GM23338 (cell line): ENCODE data around the gene UNKL. TPM values are rescaled to one million over a fixed set of nuclear protein-coding genes. Genes with fewer than 3 reads are reported as not detected.

ENCODE experiments used
- ATAC-seq: fragments of 200-7000 bp; cut with Tn5 transposase; 3 replicates; pipeline ENCODE4 v1.9.1; 2020
- DNase-seq: peaks from one replicate; pipeline ENCODE4 v3.0.0-alpha.2; 2015; ENCODE audit warnings: low spot score
- H2AFZ ChIP-seq: fragments of 200-600 bp; sonication (generic); 2 replicates; pipeline ENCODE4 v1.8.0; 2016; ENCODE audit warnings: antibody characterized with exemption, mild to moderate bottlenecking, moderate library complexity
- H3F3A ChIP-seq: fragments of 200-600 bp; sonication (generic); replicated peaks from 2 replicates; pipeline ENCODE4 v1.8.0; 2017; ENCODE audit warnings: antibody characterized with exemption, mixed run types, low read depth
- H3K27ac ChIP-seq: fragments of 200-600 bp; sonication (generic); 2 replicates; pipeline ENCODE4 v1.6.1; 2016; ENCODE audit warnings: low read depth
- H3K27me3 ChIP-seq: fragments of 200-600 bp; sonication (generic); 2 replicates; pipeline ENCODE4 v1.8.0; 2016; ENCODE audit warnings: mild to moderate bottlenecking, mixed run types, moderate library complexity; ENCODE audit not compliant: insufficient read depth
- H3K36me3 ChIP-seq: fragments of 200-600 bp; sonication (generic); 2 replicates; pipeline ENCODE4 v1.8.0; 2016; ENCODE audit warnings: mild to moderate bottlenecking; ENCODE audit not compliant: insufficient read depth
- H3K4me1 ChIP-seq: fragments of 200-600 bp; sonication (generic); 2 replicates; pipeline ENCODE4 v1.8.0; 2016; ENCODE audit warnings: mild to moderate bottlenecking, moderate library complexity; ENCODE audit not compliant: insufficient read depth
- H3K4me2 ChIP-seq: fragments of 200-600 bp; sonication (generic); 2 replicates; pipeline ENCODE4 v1.7.1; 2017; ENCODE audit warnings: mixed run types
- H3K4me3 ChIP-seq: fragments of 200-600 bp; sonication (generic); 2 replicates; pipeline ENCODE4 v1.6.1; 2016; ENCODE audit warnings: mixed run types
- H3K79me2 ChIP-seq: fragments of 200-600 bp; sonication (generic); replicated peaks from 2 replicates; pipeline ENCODE4 v1.8.0; 2017; ENCODE audit warnings: mild to moderate bottlenecking; ENCODE audit not compliant: insufficient read depth
- H3K9me2 ChIP-seq: fragments of 200-600 bp; sonication (generic); 2 replicates; pipeline ENCODE4 v1.8.0; 2017; ENCODE audit not compliant: insufficient read depth
- H4K20me1 ChIP-seq: fragments of 200-600 bp; sonication (generic); replicated peaks from 2 replicates; pipeline ENCODE4 v1.8.0; 2017; ENCODE audit warnings: mild to moderate bottlenecking; ENCODE audit not compliant: insufficient read depth
- H3K27ac Mint-ChIP-seq: 2 replicates; pipeline ENCODE4 v1.8.0; 2020; ENCODE audit warnings: inconsistent platforms, mild to moderate bottlenecking, moderate library complexity, mixed read lengths
- H3K27me3 Mint-ChIP-seq: 3 replicates; pipeline ENCODE4 v1.8.0; 2022; ENCODE audit warnings: low read depth, mild to moderate bottlenecking, moderate library complexity, mixed read lengths, inconsistent platforms; ENCODE audit not compliant: insufficient read depth, poor library complexity
- H3K36me3 Mint-ChIP-seq: 3 replicates; pipeline ENCODE4 v1.8.0; 2021; ENCODE audit warnings: low read depth, mild to moderate bottlenecking, inconsistent platforms, moderate library complexity, mixed read lengths
- H3K4me1 Mint-ChIP-seq: 3 replicates; pipeline ENCODE4 v1.8.0; 2020; ENCODE audit warnings: mild to moderate bottlenecking, inconsistent platforms, mixed read lengths
- H3K4me3 Mint-ChIP-seq: 3 replicates; pipeline ENCODE4 v1.8.0; 2021; ENCODE audit warnings: moderate library complexity, mild to moderate bottlenecking, inconsistent platforms, mixed read lengths
- H3K9me3 Mint-ChIP-seq: 3 replicates; pipeline ENCODE4 v1.8.0; 2020; ENCODE audit warnings: moderate library complexity, mild to moderate bottlenecking, inconsistent platforms, mixed read lengths
- CTCF ChIP-seq, 2 experiments: fragments of 200-600 bp in 1 of 2; sonication (generic) in 1 of 2; conservative IDR thresholded peaks; 2 replicates each; pipeline versions ENCODE4 v1.5.1 to v1.6.1; 2016 to 2017; ENCODE audit warnings: antibody characterized with exemption in 2 of 2, low read depth in 2 of 2, mild to moderate bottlenecking in 2 of 2, moderate library complexity in 1 of 2
- ETS1 ChIP-seq: IDR thresholded peaks from 2 replicates; pipeline ENCODE4 v1.6.1; 2016; ENCODE audit warnings: antibody characterized with exemption
- EZH2 ChIP-seq: fragments of 200-600 bp; sonication (generic); IDR thresholded peaks from one replicate; pipeline ENCODE4 v1.8.0; 2017; ENCODE audit warnings: antibody characterized with exemption, mild to moderate bottlenecking, low read depth; ENCODE audit not compliant: unreplicated experiment
- JUNB ChIP-seq: IDR thresholded peaks from one replicate; pipeline ENCODE4 v1.6.1; 2016; ENCODE audit warnings: antibody characterized with exemption; ENCODE audit not compliant: unreplicated experiment
- NANOG ChIP-seq: IDR thresholded peaks from 2 replicates; pipeline ENCODE4 v1.6.1; 2016; ENCODE audit warnings: antibody characterized with exemption, borderline replicate concordance
- POLR2AphosphoS5 ChIP-seq: IDR thresholded peaks from 2 replicates; pipeline ENCODE4 v1.6.1; 2016; ENCODE audit warnings: antibody characterized with exemption, low read depth
- REST ChIP-seq: IDR thresholded peaks from one replicate; pipeline ENCODE4 v1.6.1; 2018; ENCODE audit warnings: antibody characterized with exemption; ENCODE audit not compliant: unreplicated experiment
- STAT1 ChIP-seq: IDR thresholded peaks from one replicate; pipeline ENCODE4 v1.6.1; 2016; ENCODE audit warnings: antibody characterized with exemption; ENCODE audit not compliant: unreplicated experiment
- ZNF331 ChIP-seq: fragments of 250-450 bp; sonication (Bioruptor Pico); IDR thresholded peaks from 2 replicates; pipeline ENCODE4 v1.5.0; 2020; ENCODE audit warnings: low read depth, mild to moderate bottlenecking, moderate library complexity
- polyA plus RNA-seq: library from polyadenylated mRNA; unstranded; fragments of >200 nt; fragmentation: Nextera tagmentation; extraction: Ambion mirVana; gene quantifications from 2 replicates; pipeline ENCODE4 v1.2.1, GENCODE V29; 2016
- total RNA-seq: library from RNA; depleted of rRNA; stranded (reverse); fragments of >200 nt; shearing (Covaris generic); gene quantifications from 2 replicates; pipeline ENCODE4 v1.2.3, GENCODE V29; 2014

The UNKL gene
- total and polyA plus RNA-seq, 2 experiments from 2014 or later, result 16.7 to 28.7 TPM

GRCh38 chr16:1340730-1341494 is 73.6 kb downstream of the UNKL start:
- ATAC-seq, result no peak
- no peaks in the 10 kb centered on the region for H3K79me2 ChIP-seq
- H3K27me3 Mint-ChIP-seq, result peaks cover 22% of the 10 kb centered on the region
- TF ChIP-seq ZNF331 (CRISPR knock-in tag) (no peak), JUNB (no peak), STAT1 (no peak), POLR2AphosphoS5 (no peak), CTCF (conservative IDR thresholded peaks at IDR 0.05; ENCODE audit: low read depth in 2 of 2) (no peak), EZH2 (no peak), NANOG (no peak), ETS1 (no peak), REST (no peak)
- H3K36me3 Mint-ChIP-seq, result no peaks in the 10 kb centered on the region
- H3K4me3 ChIP-seq, result no peak overlapping the region
- H4K20me1 ChIP-seq, result no peaks in the 10 kb centered on the region
- no peaks in the 10 kb centered on the region for H3K9me3 Mint-ChIP-seq
- no peaks in the 10 kb centered on the region for H3F3A ChIP-seq
- H3K27ac ChIP-seq, result no peak overlapping the region
- H2AFZ ChIP-seq, result no peak overlapping the region
- H3K27me3 ChIP-seq, result peaks cover under 1% of the 10 kb centered on the region
- DNase-seq, result no peak
- H3K4me1 ChIP-seq, result no peaks in the 10 kb centered on the region; the same call in 1 of the 2 replicates
- H3K4me3 Mint-ChIP-seq, result no peak overlapping the region
- H3K9me2 ChIP-seq, result no peaks in the 10 kb centered on the region
- H3K27ac Mint-ChIP-seq, result no peak overlapping the region
- no peaks in the 10 kb centered on the region for H3K36me3 ChIP-seq
- no peak overlapping the region for H3K4me2 ChIP-seq
- H3K4me1 Mint-ChIP-seq, result peaks cover 6% of the 10 kb centered on the region; the same call in 2 of the 3 replicates
